Stimulated activated CD8-positive, alpha-beta memory T cell treated with anti-CD3 and anti-CD28 coated beads, Interleukin-7, amount 100 ng/mL, for 48 hours (primary cell): ENCODE results near the gene OCEL1.

Experiments
- DNase-seq, 2 donors: peaks; one replicate each; pipeline ENCODE4 v3.0.0-alpha.2; 2020; ENCODE audit warnings: low read depth in 1 of 2; ENCODE audit errors: extremely low read depth in 1 of 2

The OCEL1 gene

DNA sequence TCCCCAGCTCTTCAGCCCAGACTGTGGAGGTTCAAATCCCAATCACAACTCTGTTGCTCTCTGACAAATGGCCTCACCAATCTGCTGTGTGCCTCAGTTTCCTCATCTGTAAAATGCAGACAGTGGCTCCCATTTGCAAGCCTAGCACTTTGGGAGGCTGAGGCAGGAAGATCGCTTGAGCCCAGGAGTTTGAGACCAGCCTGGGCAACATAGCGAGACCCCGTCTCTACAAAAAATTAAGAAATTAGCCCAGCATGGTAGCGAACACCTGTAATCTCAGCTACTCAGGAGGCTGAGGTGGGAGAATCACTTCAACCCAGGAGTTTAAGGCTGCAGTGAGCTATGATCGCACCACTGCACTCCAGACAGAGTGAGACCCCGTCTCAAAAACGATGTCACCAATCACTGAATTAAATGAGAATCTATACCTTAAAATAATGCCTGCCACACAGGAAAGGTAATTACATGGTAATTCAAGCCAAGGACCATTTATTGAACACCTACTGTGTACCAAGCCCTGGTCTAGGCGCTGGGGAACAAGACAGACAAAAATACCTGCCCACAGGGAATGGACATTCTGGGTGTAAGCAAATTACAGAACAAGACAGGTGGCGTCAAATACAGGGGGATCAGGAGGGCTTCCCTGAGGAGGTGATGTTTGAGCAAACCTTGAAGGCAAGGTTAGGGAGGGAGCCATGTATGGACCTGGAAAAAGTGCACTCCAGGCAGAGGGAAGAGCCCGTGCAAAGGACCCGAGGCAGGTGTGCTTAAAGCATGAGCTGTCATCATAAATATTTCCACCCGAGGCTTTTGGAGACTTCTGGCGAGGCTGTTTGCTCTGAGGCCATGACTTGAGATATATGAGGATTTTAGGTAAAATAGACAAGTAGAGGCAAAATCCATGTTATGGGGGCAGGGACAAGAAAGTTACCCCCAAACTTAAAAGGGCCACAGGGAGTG is 12.0 kb downstream of the OCEL1 start:
- no peak for DNase-seq

- no peak for DNase-seq
These were observed 14.2 kb downstream of the OCEL1 start for GRCh38 chr19:17240062-17240752.

DNA sequence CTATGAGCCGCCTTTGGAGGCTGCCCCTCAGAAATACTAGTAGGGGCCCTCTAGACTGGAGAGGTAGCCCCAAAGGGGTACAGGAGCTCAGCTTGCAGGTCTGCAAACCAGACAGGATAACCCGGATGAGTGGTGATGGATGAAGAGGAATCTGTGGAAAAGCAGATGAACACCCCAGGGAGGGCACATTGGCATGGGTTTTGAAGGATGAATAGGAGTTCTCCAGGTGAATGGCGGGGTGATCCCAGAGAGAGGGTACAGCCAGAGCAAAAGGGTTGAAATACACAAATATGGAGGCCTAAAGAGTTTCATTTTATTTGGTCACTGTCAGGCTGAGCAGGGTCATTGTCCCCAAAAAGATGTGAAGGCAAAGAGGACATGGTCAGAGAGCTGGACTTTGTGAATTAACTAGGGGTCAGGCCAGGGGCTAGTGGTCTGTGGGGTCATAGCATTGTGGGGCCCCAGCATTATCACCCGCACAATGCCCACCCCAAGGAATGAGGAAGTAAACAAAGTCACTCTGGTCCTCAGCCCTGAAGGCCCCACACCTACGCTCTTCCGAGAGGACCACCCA is 14.9 kb downstream of the OCEL1 start:
- no peak for DNase-seq

DNA sequence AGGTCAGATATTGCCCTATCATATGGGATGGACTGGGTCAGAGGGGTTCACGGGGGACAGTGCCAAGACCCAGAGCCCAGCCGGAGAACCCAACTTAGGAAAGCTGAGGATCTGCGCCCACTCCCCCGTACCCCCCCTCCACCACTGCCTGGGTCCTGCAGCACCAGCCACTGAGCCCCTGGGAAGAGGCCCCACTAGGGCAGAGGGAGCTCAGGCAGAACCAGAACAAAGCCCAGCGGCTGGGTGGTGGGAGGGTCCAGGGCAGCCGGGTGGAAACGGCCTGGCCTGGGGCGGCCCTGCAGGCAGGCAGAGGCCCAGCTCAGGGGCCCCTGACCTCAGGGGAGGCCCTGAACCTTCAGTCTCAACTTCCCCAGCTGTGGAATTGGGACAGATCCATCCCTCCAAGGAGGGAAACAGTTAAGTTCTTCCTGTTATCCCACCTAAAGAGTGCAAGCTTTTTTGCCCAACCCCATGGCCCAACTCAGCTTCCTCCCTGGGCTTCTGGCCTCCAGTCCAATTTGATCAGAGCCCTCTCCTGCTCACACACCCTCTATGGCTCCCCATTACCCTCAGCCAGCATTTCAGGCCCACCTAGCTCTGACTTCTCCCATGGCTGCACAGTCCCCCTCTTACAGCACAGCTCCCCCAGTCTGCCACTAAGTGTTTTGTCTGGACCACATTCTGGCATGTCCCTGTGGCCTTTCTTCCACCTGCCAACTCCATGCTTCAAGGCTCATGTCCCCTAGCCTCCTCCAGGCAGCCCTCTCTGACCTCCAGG is 16.6 kb downstream of the OCEL1 start:
- no peak for DNase-seq

- no peak for DNase-seq
These were observed 17.3 kb downstream of the OCEL1 start for GRCh38 chr19:17243211-17243829.

DNA sequence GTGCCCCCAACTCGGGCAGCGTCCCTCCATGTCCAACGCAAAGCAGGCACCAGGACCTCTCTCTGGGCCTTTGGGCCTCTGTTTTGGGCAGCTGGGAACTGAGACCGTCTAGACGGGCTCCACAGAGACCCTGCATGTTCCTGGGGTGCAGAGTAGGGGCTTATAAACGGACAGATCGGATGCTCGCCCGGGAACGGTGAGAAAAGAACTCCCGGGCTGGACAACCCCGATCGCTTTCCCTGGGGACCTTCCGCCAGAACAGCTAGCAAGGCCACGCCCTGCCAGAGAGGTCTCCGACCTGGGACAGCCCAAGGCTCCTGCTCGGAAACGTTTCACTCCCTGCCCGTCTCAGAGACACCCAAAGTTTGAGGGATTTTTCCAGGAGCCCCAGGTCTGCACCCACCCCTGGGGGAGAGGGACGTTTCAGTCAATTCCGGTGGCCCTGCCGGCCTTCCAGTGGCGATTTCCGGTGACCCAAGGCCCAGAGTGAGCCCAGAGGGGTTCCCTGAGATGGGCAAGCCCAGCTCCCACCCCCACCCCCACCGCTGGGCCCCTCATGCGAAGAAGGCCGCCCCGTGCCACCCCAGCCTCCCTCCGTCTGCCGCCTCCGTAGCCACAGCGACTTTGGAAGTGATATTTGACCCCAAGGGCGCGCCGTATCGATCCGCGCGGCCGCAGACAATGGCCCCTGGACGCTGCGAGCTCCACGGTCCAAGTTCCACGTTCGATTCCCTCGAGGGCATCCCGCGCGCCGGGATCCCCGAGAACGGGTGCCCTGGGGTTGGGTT is 18.0 kb downstream of the OCEL1 start:
- DNase-seq = no peak

- no peak for DNase-seq
These were observed 18.9 kb downstream of the OCEL1 start for GRCh38 chr19:17244618-17245534.

- no peak for DNase-seq
These were observed 19.5 kb downstream of the OCEL1 start, which contains the start of gene NR2F6 for GRCh38 chr19:17245535-17245984. Gene NR2F6 (minus strand): TSS chr19:17245919. CDS start chr19:17245220, 699 bp downstream.

GRCh38 chr19:17246681-17247425 is 20.8 kb downstream of the OCEL1 start:
- no peak for DNase-seq

- DNase-seq = no peak
These were observed 22.2 kb downstream of the OCEL1 start for GRCh38 chr19:17248011-17248776.

GRCh38 chr19:17249887-17250548 is 24.0 kb downstream of the OCEL1 start:
- DNase-seq = no peak

GRCh38 chr19:17254636-17255035 is 28.6 kb downstream of the OCEL1 start:
- no peak for DNase-seq

DNA sequence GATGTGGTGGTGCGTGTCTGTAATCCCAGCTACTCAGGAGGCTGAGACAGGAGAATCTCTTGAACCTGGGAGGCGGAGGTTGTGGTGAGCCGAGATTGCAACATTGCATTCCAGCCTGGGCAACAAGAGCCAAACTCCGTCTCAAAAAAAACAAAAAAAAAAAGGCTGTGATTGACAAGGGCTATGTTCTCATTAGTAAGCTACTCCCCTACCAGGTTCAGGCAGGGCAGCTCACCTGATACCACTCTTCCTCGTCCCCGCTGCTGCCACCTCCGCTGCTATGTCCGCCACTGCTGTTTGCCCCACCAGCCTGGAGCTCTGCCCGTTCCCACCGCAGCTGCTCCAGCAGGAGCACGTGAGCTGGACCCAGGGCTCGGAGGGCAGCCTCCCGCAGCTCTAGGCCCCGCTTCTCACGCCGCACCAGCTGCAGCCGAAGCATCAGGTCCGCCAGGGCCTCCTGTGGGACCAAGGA is 29.2 kb downstream of the OCEL1 start:
- no peak for DNase-seq

DNA sequence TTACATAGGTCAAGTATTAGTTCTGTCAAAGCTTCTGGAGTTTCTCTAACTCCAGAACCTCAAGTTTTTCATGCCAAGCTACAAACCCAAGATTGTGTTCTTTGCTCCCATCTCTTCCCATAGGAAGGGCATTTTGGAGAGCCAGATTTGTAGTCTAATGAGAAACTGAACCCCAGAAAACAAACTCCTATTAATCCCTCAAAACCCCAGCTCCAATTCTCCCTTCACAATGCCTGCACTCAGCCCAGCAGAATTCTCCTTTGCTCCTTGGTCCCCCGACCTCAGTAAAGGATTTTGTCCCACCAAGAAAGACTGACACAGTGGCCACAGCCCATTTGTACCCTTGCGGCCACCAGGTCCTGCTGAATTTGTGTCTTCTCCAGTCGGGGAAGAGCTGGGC is 30.1 kb downstream of the OCEL1 start:
- DNase-seq = no peak

- no peak for DNase-seq
These were observed 33.2 kb downstream of the OCEL1 start for GRCh38 chr19:17259118-17259780.

GRCh38 chr19:17259934-17260333 is 33.9 kb downstream of the OCEL1 start:
- DNase-seq = no peak
